ENCODE results near the gene MAPK4. TPM values are rescaled to one million over a fixed set of nuclear protein-coding genes. Genes with fewer than 3 reads are reported as not detected.

The MAPK4 gene
- total and polyA plus RNA-seq, 10 of the 15 experiments (the other 5 are each of a cell fraction or from before 2014, with no cell fraction given): 0.03 to 0.11 (median 0.06) TPM; not detected in 4

DNA sequence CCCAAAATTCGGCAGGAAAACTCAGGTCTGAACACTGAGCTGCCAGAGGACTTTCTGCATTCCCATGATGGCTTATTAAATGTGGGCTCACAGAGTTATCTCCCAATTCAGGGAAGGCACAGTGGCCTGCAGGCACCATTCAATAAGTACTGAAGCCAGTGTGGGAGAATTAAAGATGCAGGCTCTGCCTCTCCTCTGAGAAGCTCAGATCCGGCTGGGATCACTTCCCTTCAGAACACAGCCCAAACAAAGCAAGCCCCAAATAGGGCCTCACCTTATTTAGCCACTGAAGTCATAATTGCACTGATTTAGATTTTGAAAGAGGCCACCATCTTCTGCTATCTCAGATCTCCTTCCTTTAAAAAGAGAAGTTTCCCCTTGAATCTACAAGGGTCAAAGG, 94.3 kb downstream of the MAPK4 start:
- H3K4me2 ChIP-seq (ENCODE audit: control insufficient read depth, insufficient read depth): no peak overlapping the region
- H2AFZ ChIP-seq (ENCODE audit: control insufficient read depth, low read depth, low read length): no peak overlapping the region
- TF ChIP-seq CEBPB (IDR thresholded peaks at IDR 0.05; ENCODE audit: borderline replicate concordance in 1 of 2, low read depth in 2 of 2, low read length in 2 of 2) (no peak), SMC3 (IDR thresholded peaks at IDR 0.05; ENCODE audit: borderline replicate concordance, low read length) (no peak), RAD21 (IDR thresholded peaks at IDR 0.05; ENCODE audit: insufficient read depth, low read depth, low read length) (no peak)
- H3K4me3 ChIP-seq: no peak overlapping the region
- FAIRE-seq (no peak), ATAC-seq (no peak), DNase-seq (ENCODE audit: low read depth, low spot score) (no peak)
- H3K4me1 ChIP-seq (ENCODE audit: control insufficient read depth, insufficient read depth, low read length): no peaks in the 10 kb centered on the region
- in situ Hi-C loops (cut with MboI) (no loop called here), intact Hi-C loops (cut with micrococcal nuclease; ENCODE audit: unreplicated experiment) (no loop called here)
- H3K36me3 ChIP-seq (ENCODE audit: control insufficient read depth in 2 of 2, insufficient read depth in 2 of 2, low read length in 1 of 2): no peaks in the 10 kb centered on the region
- H3K27me3 ChIP-seq (replicated peaks in 1 of 2; ENCODE audit: control insufficient read depth in 2 of 2, insufficient read depth in 2 of 2, low read length in 1 of 2): peaks cover 0 to 6% of the 10 kb centered on the region in 2 experiments; a peak in 2 of 4 replicates
- H3K79me2 ChIP-seq (ENCODE audit: control insufficient read depth, insufficient read depth, low read length): no peaks in the 10 kb centered on the region
- H3K9ac ChIP-seq (ENCODE audit: control insufficient read depth, insufficient read depth, low read length): no peak overlapping the region
- H4K20me1 ChIP-seq (ENCODE audit: control insufficient read depth, insufficient read depth): no peaks in the 10 kb centered on the region
- ChIA-PET RAD21 (ENCODE audit: unreplicated experiment) (no interaction called here), CTCF (no interaction called here), POLR2A (no interaction called here), SMC1A (ENCODE audit: uncharacterized antibody, unreplicated experiment) (no interaction called here)
- WGBS (ENCODE audit: insufficient coverage, insufficient replicate concordance, low lambda C conversion rate, missing lambda C conversion rate): 0% methylated on average over 2 of the region's 2 CpGs
- no peak overlapping the region for H3K27ac ChIP-seq (ENCODE audit: control insufficient read depth, insufficient read depth)
- no peaks in the 10 kb centered on the region for H3K9me3 ChIP-seq (replicated peaks; ENCODE audit: control insufficient read depth, insufficient read depth, low read length)
- no TSS peak for BruUV-seq (replicated peaks)

DNA sequence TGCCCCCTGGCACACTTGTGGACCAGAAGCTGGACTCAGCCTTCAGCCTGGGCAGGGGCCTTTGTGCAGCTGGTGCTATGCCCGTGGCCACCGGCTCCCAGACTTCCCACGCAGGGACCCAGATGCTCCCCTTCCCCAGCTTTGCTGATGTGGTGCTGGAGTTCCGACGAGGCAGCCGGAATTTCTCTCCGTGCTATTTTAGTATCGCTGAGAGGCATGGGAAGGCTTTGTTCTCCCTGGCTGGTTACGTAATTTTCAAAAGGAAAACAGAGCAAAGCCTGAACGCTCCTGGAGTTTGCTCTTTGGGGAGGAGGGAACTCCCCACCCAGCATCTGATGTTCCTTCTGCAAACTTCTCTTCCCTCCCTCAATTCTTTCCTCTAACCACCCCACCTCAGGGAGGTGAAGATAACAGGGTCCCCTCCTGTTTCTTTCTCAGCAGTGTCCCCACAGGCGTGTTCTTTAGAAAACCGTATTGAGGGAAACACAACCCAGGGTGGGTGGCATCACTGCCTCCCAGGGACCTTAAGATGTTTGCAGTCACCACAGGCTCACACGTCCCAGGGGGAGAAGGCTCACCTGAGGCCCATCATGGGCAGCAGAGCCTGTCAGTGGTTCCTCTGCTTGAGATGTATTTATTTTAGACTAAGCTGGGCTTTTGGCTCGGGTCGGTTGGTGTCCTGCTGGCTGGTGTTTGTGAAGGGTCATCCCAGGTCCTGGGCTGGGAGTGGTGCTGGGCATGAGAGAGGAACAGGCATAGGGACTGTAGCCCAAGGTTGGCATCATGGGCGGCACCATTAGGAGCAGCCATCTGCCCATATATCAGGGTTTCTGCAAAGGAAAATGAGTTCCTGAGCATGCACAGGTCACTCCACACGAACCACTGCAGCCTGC, 95.0 kb downstream of the MAPK4 start:
- ChIA-PET RAD21 (ENCODE audit: unreplicated experiment) (no interaction called here), SMC1A (ENCODE audit: uncharacterized antibody, unreplicated experiment) (no interaction called here), CTCF (no interaction called here), POLR2A (no interaction called here)
- ATAC-seq (no peak), DNase-seq (ENCODE audit: low read depth, low spot score) (no peak), FAIRE-seq (no peak)
- in situ Hi-C loops (cut with MboI): no loop called here
- WGBS (ENCODE audit: insufficient coverage, insufficient replicate concordance, low lambda C conversion rate, missing lambda C conversion rate): 41% methylated on average over 17 of the region's 17 CpGs
- Histone ChIP-seq H4K20me1 (ENCODE audit: control insufficient read depth, insufficient read depth) (no peaks in the 10 kb centered on the region), H3K79me2 (ENCODE audit: control insufficient read depth, insufficient read depth, low read length) (no peaks in the 10 kb centered on the region), H3K9me3 (replicated peaks; ENCODE audit: control insufficient read depth, insufficient read depth, low read length) (no peaks in the 10 kb centered on the region), H3K4me2 (ENCODE audit: control insufficient read depth, insufficient read depth) (no peak overlapping the region), H3K36me3 (ENCODE audit: control insufficient read depth in 2 of 2, insufficient read depth in 2 of 2, low read length in 1 of 2) (no peaks in the 10 kb centered on the region), H3K9ac (ENCODE audit: control insufficient read depth, insufficient read depth, low read length) (no peak overlapping the region), H3K27ac (ENCODE audit: control insufficient read depth, insufficient read depth) (no peak overlapping the region), H3K27me3 (replicated peaks in 1 of 2; ENCODE audit: control insufficient read depth in 2 of 2, insufficient read depth in 2 of 2, low read length in 1 of 2) (peaks cover 0 to 6% of the 10 kb centered on the region in 2 experiments; a peak in 2 of 4 replicates), H3K4me1 (ENCODE audit: control insufficient read depth, insufficient read depth, low read length) (no peaks in the 10 kb centered on the region), H2AFZ (ENCODE audit: control insufficient read depth, low read depth, low read length) (no peak overlapping the region), H3K4me3 (no peak overlapping the region)
- intact Hi-C loops (cut with micrococcal nuclease; ENCODE audit: unreplicated experiment): no loop called here
- no TSS peak for BruUV-seq (replicated peaks)
- TF ChIP-seq IKZF2 (IDR thresholded peaks at IDR 0.05): no peak
- TF ChIP-seq ZSCAN29 (IDR thresholded peaks at IDR 0.05): no peak
- no peak for TF ChIP-seq NR2C1 (IDR thresholded peaks at IDR 0.05)
- no peak for TF ChIP-seq ZNF622 (IDR thresholded peaks at IDR 0.05)
- no peak for TF ChIP-seq POLR2AphosphoS2 (IDR thresholded peaks at IDR 0.05; ENCODE audit: low read depth, low read length)
- TF ChIP-seq, protein P1, sequence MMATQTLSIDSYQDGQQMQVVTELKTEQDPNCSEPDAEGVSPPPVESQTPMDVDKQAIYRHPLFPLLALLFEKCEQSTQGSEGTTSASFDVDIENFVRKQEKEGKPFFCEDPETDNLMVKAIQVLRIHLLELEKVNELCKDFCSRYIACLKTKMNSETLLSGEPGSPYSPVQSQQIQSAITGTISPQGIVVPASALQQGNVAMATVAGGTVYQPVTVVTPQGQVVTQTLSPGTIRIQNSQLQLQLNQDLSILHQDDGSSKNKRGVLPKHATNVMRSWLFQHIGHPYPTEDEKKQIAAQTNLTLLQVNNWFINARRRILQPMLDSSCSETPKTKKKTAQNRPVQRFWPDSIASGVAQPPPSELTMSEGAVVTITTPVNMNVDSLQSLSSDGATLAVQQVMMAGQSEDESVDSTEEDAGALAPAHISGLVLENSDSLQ (IDR thresholded peaks at IDR 0.05): no peak
- TF ChIP-seq CUX1 (IDR thresholded peaks at IDR 0.05; ENCODE audit: insufficient replicate concordance, low read depth, low read length): no peak

Measured in GM12878 (cell line).